HG03045 (cell line): ENCODE results near the gene FXYD3.
"Not testable (repeated sequence)": the region's sequence is repeated elsewhere in the genome, so short reads cannot be mapped to it uniquely, and the experiment has no call there.

ENCODE experiments used
- ATAC-seq: cut with Tn5 transposase; IDR thresholded peaks from one replicate; pipeline ENCODE4 v1.9.1; 2021; ENCODE audit warnings: mild to moderate bottlenecking, moderate library complexity; ENCODE audit not compliant: unreplicated experiment

The FXYD3 gene

DNA sequence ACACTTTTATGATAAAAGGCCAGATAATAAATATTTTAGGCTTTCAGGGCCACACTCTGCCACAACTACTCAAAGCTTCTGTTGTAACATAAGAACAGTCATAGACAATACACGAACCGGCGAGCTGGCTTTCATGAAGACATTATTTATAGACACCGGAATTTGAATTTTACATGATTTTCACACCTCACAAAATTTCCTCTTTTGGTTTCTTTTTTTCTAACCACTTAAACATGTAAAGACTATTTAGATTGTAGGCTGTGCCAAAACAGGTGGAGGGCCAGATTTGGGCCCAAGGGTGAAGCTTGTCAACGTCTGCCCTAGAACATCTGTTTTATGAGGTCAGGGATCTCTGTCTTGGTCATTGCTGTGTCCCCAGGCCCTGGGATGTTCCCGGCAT is 29.7 kb upstream of the FXYD3 start:
- ATAC-seq = no peak

DNA sequence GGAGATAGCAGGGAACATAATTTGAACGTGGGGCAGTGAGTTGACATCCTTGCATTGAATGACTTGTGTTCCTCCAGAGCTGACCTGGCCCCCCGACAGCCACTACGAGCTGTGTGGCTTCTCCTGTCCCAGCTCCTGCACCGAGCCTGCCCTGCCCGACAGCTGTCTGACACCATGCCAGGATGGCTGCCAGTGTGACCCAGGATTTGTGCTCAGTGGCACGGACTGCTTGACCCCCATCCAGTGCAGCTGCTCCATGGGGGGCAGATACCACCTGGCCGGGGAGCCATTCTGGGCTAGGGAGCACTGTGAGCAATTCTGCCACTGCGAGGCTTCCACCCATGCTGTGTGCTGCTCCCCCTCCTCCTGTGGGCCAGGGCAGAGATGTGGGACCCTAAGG is 29.2 kb upstream of the FXYD3 start:
- ATAC-seq = no peak

DNA sequence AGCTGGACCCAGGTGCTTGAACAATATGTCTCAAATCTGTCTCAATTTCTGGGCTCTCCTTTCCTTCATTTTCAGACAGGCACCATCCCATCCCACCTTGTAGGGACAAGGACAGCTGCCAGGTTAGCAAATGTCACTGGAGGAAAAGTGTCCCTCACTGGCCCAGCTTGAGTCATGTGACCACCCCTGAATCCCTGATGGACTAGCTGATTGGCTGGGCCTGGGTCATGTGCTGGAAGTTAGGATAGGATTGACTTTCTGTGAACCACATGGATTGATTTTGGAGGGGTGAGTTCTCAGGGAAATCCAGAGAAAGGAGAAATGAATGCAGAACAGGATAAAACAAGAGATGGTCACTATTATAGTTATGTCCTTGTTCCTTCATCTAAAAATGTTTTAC is 28.2 kb upstream of the FXYD3 start:
- ATAC-seq = no peak

DNA sequence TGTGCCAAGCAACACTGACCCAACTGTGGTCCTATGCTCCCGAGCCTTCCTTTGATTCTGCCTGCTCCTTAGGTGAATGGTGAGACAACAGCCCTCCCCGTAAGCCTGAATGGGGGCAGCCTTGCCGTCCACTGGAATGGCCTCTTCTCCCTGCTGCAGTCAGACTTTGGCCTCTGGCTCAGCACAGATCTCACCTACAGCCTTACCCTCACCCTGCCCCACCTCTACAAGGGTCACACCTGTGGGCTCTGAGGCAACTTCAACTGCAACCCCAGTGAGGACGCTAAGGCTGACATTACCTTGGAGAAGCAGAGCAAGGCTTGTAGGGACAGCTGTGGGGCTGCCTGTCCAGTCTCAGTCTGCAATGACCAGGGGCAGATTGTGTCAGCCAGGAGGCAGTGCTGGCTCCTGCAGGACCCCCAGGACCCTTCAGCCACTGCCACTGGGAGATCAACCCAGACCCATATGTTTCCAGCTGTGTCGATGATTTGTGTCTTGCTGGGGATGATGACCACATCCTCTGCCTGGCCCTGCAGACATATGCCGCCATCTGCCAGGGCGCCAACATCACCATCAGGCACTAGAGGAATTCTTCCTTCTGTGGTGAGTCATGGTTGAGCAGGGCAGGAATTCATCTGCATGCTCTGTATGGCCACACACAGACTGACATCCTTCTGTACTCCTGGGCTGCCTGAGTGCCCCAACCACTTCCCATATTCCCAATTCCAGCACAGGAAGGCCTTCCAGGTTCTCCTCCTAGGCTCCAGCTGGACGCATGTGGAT is 27.3 kb upstream of the FXYD3 start:
- no peak for ATAC-seq

DNA sequence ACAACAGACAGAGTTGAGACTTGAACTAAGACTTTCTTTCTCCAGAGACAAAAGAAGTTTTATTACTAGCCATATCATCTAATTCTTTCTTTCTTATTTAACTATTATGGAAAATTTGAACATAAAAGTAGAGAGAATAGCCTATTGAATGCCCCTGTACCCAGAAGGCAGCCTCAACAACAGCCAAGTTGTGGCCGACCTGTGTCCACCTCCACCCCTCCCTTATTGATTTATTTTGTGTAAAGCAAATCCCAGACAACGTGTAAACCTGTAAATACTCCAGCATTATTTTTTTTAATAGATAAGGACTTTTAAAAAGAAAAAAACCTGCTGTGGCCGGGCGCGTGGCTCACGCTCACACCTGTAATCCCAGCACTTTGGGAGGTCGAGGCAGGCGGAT is 26.1 kb upstream of the FXYD3 start:
- ATAC-seq = no peak

GRCh38 chr19:35090160-35090505 is 25.5 kb upstream of the FXYD3 start:
- ATAC-seq = no peak

DNA sequence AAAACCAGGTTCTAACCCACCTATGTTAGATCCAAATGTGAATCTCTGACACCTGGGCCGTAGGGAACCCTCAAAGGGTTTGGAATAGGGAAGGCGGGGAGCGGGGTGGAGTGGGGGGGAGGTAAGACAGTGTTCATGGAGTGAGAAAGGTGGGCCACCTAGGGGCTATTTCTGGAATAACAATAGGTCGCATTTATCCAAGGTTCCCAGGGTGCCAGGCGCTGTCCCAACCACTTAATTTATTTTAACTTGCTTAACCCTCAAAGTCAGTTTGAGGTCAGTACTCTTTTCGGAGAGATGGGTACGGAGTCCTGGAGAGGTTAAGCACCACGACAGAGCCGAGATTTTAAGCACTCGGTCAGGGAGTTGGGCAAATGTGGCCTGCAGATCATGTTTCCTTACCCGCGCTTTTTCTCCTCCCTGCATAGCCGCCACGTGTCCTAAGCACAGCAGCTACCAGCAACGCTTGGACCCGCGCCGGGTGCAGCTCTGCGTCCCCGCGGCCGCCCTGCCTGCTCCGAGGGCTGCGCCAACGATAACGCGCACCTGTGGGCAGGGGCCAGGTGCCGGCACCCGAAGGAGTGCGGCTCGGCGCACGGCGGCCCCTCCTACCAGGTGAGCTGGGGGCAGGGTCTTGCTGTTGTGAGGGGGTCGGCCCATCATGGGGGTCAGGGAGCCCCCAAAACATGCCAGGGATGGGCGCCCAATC is 25.0 kb upstream of the FXYD3 start:
- no peak for ATAC-seq

- ATAC-seq = no peak
These were observed 22.2 kb upstream of the FXYD3 start for GRCh38 chr19:35093430-35093829.

GRCh38 chr19:35093941-35094647 is 21.5 kb upstream of the FXYD3 start:
- ATAC-seq = no peak

DNA sequence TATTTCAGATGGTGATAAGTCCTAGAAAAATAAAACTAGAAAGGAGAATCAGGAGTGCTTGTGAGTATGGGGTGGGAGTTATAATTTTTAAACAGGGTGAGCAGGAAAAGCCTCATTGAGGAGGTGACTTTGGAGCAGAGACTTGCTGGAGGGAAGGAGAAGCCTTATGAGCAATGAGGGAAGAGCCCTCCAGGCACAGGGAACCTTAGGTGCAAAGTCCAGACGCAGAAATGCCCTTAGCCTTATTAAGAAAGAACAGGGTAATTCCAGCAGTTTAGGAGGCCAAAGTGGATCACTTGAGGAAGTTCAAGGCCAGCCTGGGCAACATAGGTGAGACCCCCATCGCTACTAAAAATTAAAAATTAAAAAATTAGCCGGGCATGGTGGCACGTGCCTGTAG is 21.0 kb upstream of the FXYD3 start:
- no peak for ATAC-seq

GRCh38 chr19:35095667-35096368 is 19.8 kb upstream of the FXYD3 start:
- ATAC-seq = no peak

DNA sequence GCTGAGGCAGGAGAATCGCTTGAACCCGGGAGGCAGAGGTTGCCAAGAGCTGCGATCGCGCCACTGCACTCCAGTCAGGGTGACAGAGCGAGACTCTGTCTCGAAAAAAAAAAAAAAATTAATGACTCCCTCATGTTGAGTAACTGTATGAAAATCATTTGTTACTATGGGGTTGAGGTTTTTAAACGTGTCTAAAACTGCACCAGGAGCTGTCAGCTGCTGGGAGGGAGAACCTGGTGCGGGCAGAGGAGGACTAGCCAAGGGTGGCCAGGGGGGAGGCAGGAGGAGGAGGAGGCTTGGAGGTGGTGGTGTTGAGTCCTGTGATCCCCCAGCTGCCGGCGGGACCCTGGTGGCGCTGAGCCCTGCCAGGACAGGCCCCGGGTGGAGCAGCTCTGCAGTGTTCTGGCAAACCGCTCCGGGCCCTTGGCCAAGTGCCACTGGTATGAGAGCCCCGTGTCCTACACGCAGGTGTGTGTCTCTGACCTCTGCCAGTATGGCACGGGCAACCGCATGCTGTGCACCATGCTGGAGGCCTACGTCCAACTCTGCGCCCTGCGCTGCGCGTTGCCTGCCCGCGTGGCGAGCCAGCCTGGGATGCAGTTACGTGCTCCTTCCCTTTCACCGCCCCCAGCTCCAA is 17.1 kb upstream of the FXYD3 start:
- ATAC-seq = no peak

DNA sequence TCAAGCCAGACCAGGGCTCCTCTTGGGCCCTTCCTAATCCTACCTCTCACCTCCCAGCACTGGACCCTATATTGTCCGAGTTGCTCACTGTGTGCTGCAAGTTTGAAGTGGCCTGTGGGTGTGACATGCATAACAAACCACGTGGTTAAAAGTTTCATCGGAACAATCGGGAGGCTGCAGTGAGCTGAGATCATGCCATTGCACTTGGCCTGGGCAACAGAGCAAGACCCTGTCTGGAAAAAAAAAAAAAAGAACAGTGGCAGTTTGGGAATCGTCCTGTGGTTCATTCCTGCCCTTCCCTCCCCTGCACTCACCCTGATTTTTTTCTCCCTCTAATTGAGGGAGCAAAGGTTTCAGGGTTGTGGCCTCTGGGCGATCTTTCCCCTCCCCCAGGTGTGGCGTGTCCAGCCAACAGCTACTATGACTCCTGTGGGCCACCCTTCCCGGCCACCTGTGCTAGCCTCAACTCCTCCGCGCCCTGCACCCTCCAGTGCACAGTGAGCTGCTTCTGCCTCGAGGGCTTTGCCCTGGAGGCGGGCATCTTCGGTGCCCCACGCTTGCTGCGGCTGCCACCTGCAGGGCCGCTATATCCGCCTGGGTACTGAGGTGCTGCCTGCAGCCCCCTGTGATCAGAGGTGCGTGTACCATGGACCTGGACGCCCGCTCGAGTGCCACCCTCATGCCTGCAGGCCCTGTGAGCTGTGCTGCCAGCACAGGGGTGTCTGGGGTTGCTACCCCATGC is 16.3 kb upstream of the FXYD3 start:
- ATAC-seq = no peak

- ATAC-seq = no peak
These were observed 15.7 kb upstream of the FXYD3 start for GRCh38 chr19:35099897-35100275.

GRCh38 chr19:35100588-35101533 is 14.8 kb upstream of the FXYD3 start:
- no peak for ATAC-seq

DNA sequence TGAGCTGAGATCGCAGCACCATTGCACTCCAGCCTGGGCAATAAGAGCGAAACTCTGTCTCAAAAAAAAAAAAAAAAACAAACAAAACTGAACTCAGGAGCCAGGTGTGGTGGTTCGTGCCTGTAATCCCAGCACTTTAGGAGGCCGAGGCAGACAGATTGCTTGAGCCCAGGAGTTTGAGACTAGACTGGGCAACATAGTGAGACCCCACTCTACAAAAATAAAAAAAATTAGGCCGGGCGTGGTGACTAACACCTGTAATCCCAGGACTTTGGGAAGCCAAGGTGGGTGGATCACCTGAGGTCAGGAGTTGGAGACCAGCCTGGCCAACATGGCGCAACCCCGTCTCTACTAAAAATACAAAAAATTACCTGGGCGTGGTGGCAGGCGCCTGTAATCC is 13.7 kb upstream of the FXYD3 start:
- not testable (repeated sequence) for ATAC-seq

- not testable (repeated sequence) for ATAC-seq
These were observed 12.0 kb upstream of the FXYD3 start for GRCh38 chr19:35103614-35104013.

- no peak for ATAC-seq
These were observed 11.3 kb upstream of the FXYD3 start for GRCh38 chr19:35104361-35104760.

DNA sequence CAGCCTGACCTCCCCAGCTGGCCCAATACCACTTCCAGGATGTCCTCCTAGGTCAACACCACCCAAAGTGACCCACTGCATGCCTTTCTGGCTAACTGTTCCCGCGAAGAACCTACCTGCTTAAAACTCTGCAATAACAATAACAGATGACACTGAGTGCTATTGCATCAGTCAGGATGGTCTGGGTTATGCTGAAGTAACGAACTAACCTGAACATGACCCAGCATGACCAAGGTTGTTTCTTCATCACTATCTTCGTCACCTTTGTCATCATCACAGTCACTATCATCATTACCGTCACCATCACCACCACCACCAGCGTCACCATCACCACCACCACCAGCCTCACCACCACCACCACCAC is 10.6 kb upstream of the FXYD3 start:
- ATAC-seq = no peak
